H9 (cell line): ENCODE measurements around the gene DAAM2. TPM values are rescaled to one million over a fixed set of nuclear protein-coding genes. Genes with fewer than 3 reads are reported as not detected.

Experiments used
- DNase-seq: peaks from one replicate; pipeline ENCODE4 v3.0.0-alpha.2; 2017
- H2AFZ ChIP-seq: one replicate; pipeline ENCODE4 v1.6.1; 2013; ENCODE audit warnings: mild to moderate bottlenecking, low read length, control low read depth, moderate library complexity
- H2AK5ac ChIP-seq: 2 replicates; pipeline ENCODE4 v1.6.1; 2013; ENCODE audit warnings: low read length, control low read depth, mixed read lengths; ENCODE audit not compliant: insufficient read length
- H2BK120ac ChIP-seq: one replicate; pipeline ENCODE4 v1.6.1; 2013; ENCODE audit warnings: low read depth, mild to moderate bottlenecking, low read length, control low read depth, inconsistent platforms; ENCODE audit not compliant: poor library complexity, severe bottlenecking
- H2BK12ac ChIP-seq: 2 replicates; pipeline ENCODE4 v1.6.1; 2013; ENCODE audit warnings: low read length, control low read depth, mixed read lengths, low read depth; ENCODE audit not compliant: insufficient read length
- H2BK15ac ChIP-seq: 2 replicates; pipeline ENCODE4 v1.6.1; 2013; ENCODE audit warnings: low read depth, low read length, control low read depth
- H2BK20ac ChIP-seq: one replicate; pipeline ENCODE4 v1.6.1; 2013; ENCODE audit warnings: low read depth, mild to moderate bottlenecking, low read length, control low read depth, inconsistent platforms; ENCODE audit not compliant: poor library complexity, severe bottlenecking
- H2BK5ac ChIP-seq: 2 replicates; pipeline ENCODE4 v1.6.1; 2013; ENCODE audit warnings: low read length, control low read depth, mixed read lengths; ENCODE audit not compliant: insufficient read length
- H3K14ac ChIP-seq: 2 replicates; pipeline ENCODE4 v1.6.1; 2013; ENCODE audit warnings: low read length, control low read depth; ENCODE audit not compliant: insufficient read depth
- H3K18ac ChIP-seq: 2 replicates; pipeline ENCODE4 v1.6.1; 2013; ENCODE audit warnings: low read depth, mild to moderate bottlenecking, mixed read lengths, low read length, control low read depth; ENCODE audit not compliant: insufficient read length
- H3K23ac ChIP-seq: 2 replicates; pipeline ENCODE4 v1.6.1; 2013; ENCODE audit warnings: low read length, control low read depth, mixed read lengths, low read depth; ENCODE audit not compliant: insufficient read length
- H3K23me2 ChIP-seq: 2 replicates; pipeline ENCODE4 v1.6.1; 2013; ENCODE audit warnings: low read depth, mild to moderate bottlenecking, mixed read lengths, low read length, control low read depth; ENCODE audit not compliant: insufficient read length, poor library complexity, severe bottlenecking
- H3K27ac ChIP-seq: 2 replicates; pipeline ENCODE4 v1.5.1; 2013; ENCODE audit warnings: low read length, control low read depth, mixed read lengths, low read depth; ENCODE audit not compliant: insufficient read length
- H3K27me3 ChIP-seq: 2 replicates; pipeline ENCODE4 v1.6.1; 2013; ENCODE audit warnings: low read length, control low read depth, inconsistent platforms; ENCODE audit not compliant: insufficient read depth
- H3K4ac ChIP-seq: 2 replicates; pipeline ENCODE4 v1.6.1; 2013; ENCODE audit warnings: low read depth, mild to moderate bottlenecking, control low read depth, inconsistent platforms, low read length, moderate library complexity
- H3K4me1 ChIP-seq: 2 replicates; pipeline ENCODE4 v1.6.1; 2013; ENCODE audit warnings: low read length, control low read depth, inconsistent platforms; ENCODE audit not compliant: insufficient read depth
- H3K4me2 ChIP-seq: 2 replicates; pipeline ENCODE4 v1.6.1; 2013; ENCODE audit warnings: low read length, control low read depth, mixed read lengths; ENCODE audit not compliant: insufficient read length, insufficient read depth
- H3K56ac ChIP-seq: 2 replicates; pipeline ENCODE4 v1.6.1; 2013; ENCODE audit warnings: low read depth, mild to moderate bottlenecking, mixed read lengths, low read length, control low read depth; ENCODE audit not compliant: insufficient read length
- H3K79me1 ChIP-seq: 2 replicates; pipeline ENCODE4 v1.6.1; 2013; ENCODE audit warnings: low read depth, mild to moderate bottlenecking, moderate library complexity, low read length, control low read depth, inconsistent platforms; ENCODE audit not compliant: insufficient read depth, poor library complexity, severe bottlenecking
- H3K79me2 ChIP-seq: 2 replicates; pipeline ENCODE4 v1.6.1; 2013; ENCODE audit warnings: low read length, control low read depth, inconsistent platforms; ENCODE audit not compliant: insufficient read depth
- H3K9ac ChIP-seq: 2 replicates; pipeline ENCODE4 v1.6.1; 2013; ENCODE audit warnings: low read length, control low read depth, mixed read lengths; ENCODE audit not compliant: insufficient read length; ENCODE audit errors: extremely low read depth
- H3K9me3 ChIP-seq: one replicate; pipeline ENCODE4 v1.6.1; 2013; ENCODE audit warnings: low read depth, low read length, inconsistent platforms; ENCODE audit not compliant: control insufficient read depth
- H3T11ph ChIP-seq: one replicate; pipeline ENCODE4 v1.6.1; 2013; ENCODE audit warnings: mild to moderate bottlenecking, low read length, control low read depth, inconsistent platforms
- H4K20me1 ChIP-seq: one replicate; pipeline ENCODE4 v1.6.1; 2013; ENCODE audit not compliant: control insufficient read depth, insufficient read length, insufficient read depth
- H4K5ac ChIP-seq: 2 replicates; pipeline ENCODE4 v1.6.1; 2013; ENCODE audit warnings: low read depth, mild to moderate bottlenecking, mixed read lengths, low read length, control low read depth; ENCODE audit not compliant: insufficient read length
- H4K8ac ChIP-seq: replicated peaks from 2 replicates; pipeline ENCODE4 v1.6.1; 2013; ENCODE audit warnings: low read length, control low read depth, mixed read lengths, low read depth; ENCODE audit not compliant: insufficient read length
- H4K91ac ChIP-seq: 2 replicates; pipeline ENCODE4 v1.6.1; 2013; ENCODE audit warnings: low read depth, mild to moderate bottlenecking, moderate library complexity, mixed read lengths, low read length, control low read depth; ENCODE audit not compliant: insufficient read length
- H3K27ac Mint-ChIP-seq, 3 experiments: 2 replicates in 2 of 3; 3 replicates in 1 of 3; pipeline ENCODE4 v1.8.0; 2020 to 2021; ENCODE audit warnings: mixed read lengths in 3 of 3, mild to moderate bottlenecking in 1 of 3, moderate library complexity in 1 of 3
- H3K27me3 Mint-ChIP-seq: 2 replicates; pipeline ENCODE4 v1.8.0; 2021; ENCODE audit warnings: low read depth, mild to moderate bottlenecking, moderate library complexity, mixed read lengths
- H3K36me3 Mint-ChIP-seq, 3 experiments: 2 replicates in 2 of 3; 3 replicates in 1 of 3; pipeline ENCODE4 v1.8.0; 2020 to 2021; ENCODE audit warnings: low read depth in 3 of 3, mixed read lengths in 3 of 3; ENCODE audit not compliant: insufficient read depth in 1 of 3
- H3K4me1 Mint-ChIP-seq, 2 experiments: 2 replicates each; pipeline ENCODE4 v1.8.0; 2020; ENCODE audit warnings: mixed read lengths in 2 of 2
- H3K4me3 Mint-ChIP-seq, 2 experiments: 2 replicates in 1 of 2; 3 replicates in 1 of 2; pipeline ENCODE4 v1.8.0; 2020 to 2021; ENCODE audit warnings: mild to moderate bottlenecking in 2 of 2, mixed read lengths in 2 of 2, moderate library complexity in 1 of 2
- H3K9me3 Mint-ChIP-seq, 2 experiments: 2 replicates in 1 of 2; 3 replicates in 1 of 2; pipeline ENCODE4 v1.8.0; 2020; ENCODE audit warnings: mild to moderate bottlenecking in 2 of 2, mixed read lengths in 2 of 2, moderate library complexity in 1 of 2
- CTCF ChIP-seq: fragments of 200-600 bp; sonication (generic); conservative IDR thresholded peaks from 3 replicates; pipeline ENCODE4 v1.8.0; 2021; ENCODE audit warnings: antibody characterized with exemption, mild to moderate bottlenecking
- WGBS: extraction: QIAGEN DNeasy Blood & Tissue Kit; methylation state at CpG from one replicate; pipeline ENCODE4 v1.1.7; 2013; ENCODE audit warnings: missing lambda C conversion rate, low lambda C conversion rate, mixed read lengths; ENCODE audit not compliant: insufficient read length; ENCODE audit errors: extremely low coverage; 5-methylcytosine and 5-hydroxymethylcytosine counted together
- total RNA-seq: library from RNA; stranded (reverse); gene quantifications from 2 replicates; pipeline ENCODE4 v1.2.1, GENCODE V29; 2021

DAAM2 gene
- total RNA-seq, 1 experiment from 2014 or later: 1.1 TPM

DNA sequence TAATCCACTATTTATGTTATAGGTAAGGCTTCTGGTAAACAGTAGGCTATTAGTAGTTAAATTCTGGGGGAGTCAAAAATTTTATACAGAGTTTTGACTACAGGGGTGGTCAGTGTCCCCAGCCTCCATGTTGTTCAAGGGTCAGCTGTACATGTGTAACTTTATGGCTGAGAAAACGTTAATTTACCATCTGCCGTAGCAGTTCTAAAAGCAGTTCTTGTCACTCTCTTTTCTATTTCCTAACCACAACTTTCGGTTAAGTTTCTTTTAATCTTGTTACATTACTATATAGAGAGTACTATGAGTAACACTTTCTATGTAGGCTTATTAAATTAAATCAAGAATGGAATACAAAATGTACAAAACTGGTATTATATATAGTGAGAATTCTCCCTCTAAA is 45.4 kb upstream of the DAAM2 start:
- H3K56ac ChIP-seq: no peak overlapping the region
- H3K9me3 ChIP-seq: no peaks in the 10 kb centered on the region
- no peaks in the 10 kb centered on the region for H3K79me1 ChIP-seq
- H4K5ac ChIP-seq: no peak overlapping the region
- H3K27me3 ChIP-seq: no peaks in the 10 kb centered on the region
- TF ChIP-seq CTCF: no peak
- H3K23me2 ChIP-seq: no peaks in the 10 kb centered on the region
- H4K20me1 ChIP-seq: no peaks in the 10 kb centered on the region
- no peak overlapping the region for H3K23ac ChIP-seq
- H4K8ac ChIP-seq: no peak overlapping the region
- no peak overlapping the region for H3K4ac ChIP-seq
- no peak overlapping the region for H3K4me3 Mint-ChIP-seq
- no peak overlapping the region for H2BK15ac ChIP-seq
- H3K27me3 Mint-ChIP-seq: no peaks in the 10 kb centered on the region
- no peak overlapping the region for H2AK5ac ChIP-seq
- H2BK20ac ChIP-seq: no peak overlapping the region
- no peak for DNase-seq
- H2AFZ ChIP-seq: no peak overlapping the region
- H3K79me2 ChIP-seq: no peaks in the 10 kb centered on the region
- H3K9me3 Mint-ChIP-seq: peaks cover 0 to 3% of the 10 kb centered on the region in 2 experiments; a peak in 4 of 5 replicates
- no peak overlapping the region for H3K27ac Mint-ChIP-seq
- H3K14ac ChIP-seq: no peak overlapping the region
- no peak overlapping the region for H2BK12ac ChIP-seq
- H3K4me2 ChIP-seq: no peak overlapping the region
- H3K9ac ChIP-seq: no peak overlapping the region
- H2BK5ac ChIP-seq: no peak overlapping the region
- no peaks in the 10 kb centered on the region for H3K4me1 ChIP-seq
- 0 out of 7 replicates have a peak, but pooled peaks cover 0 to 2% (median 0%) of the 10 kb centered on the region in 3 experiments for H3K36me3 Mint-ChIP-seq
- no CpG with 5 or more reads among the region's 3 CpGs for WGBS
- no peak overlapping the region for H3K18ac ChIP-seq
- no peak overlapping the region for H2BK120ac ChIP-seq
- no peak overlapping the region for H3K27ac ChIP-seq
- H4K91ac ChIP-seq: no peak overlapping the region
- peaks cover 0 to 3% of the 10 kb centered on the region in 2 experiments; a peak in 1 of 4 replicates for H3K4me1 Mint-ChIP-seq
- no peak overlapping the region for H3T11ph ChIP-seq
